Mesodermal cell (in vitro differentiated cells): ENCODE data around the gene NRP1.

Experiments used
- H3K27ac ChIP-seq: 2 replicates; pipeline ENCODE4 v1.7.0; 2013; ENCODE audit warnings: mild to moderate bottlenecking, low read depth, low read length, moderate library complexity; ENCODE audit not compliant: severe bottlenecking
- H3K36me3 ChIP-seq: 2 replicates; pipeline ENCODE4 v1.7.1; 2013; ENCODE audit warnings: mild to moderate bottlenecking, low read length, moderate library complexity; ENCODE audit not compliant: control insufficient read depth, insufficient read depth
- H3K4me1 ChIP-seq: one replicate; pipeline ENCODE4 v1.7.1; 2013; ENCODE audit warnings: mild to moderate bottlenecking, low read length; ENCODE audit not compliant: insufficient read depth, control insufficient read depth, poor library complexity, severe bottlenecking
- H3K4me3 ChIP-seq: 2 replicates; pipeline ENCODE4 v1.7.0; 2013; ENCODE audit warnings: low read length, control low read depth, mild to moderate bottlenecking; ENCODE audit not compliant: insufficient read depth, poor library complexity, severe bottlenecking; ENCODE audit errors: extremely low read depth
- H3K9me3 ChIP-seq: 2 replicates; pipeline ENCODE4 v1.7.1; 2013; ENCODE audit warnings: mild to moderate bottlenecking, low read length, moderate library complexity; ENCODE audit not compliant: control insufficient read depth
- WGBS, 2 experiments: methylation state at CpG; one replicate each; pipeline ENCODE4 v1.1.5; 2013; ENCODE audit warnings: missing lambda C conversion rate in 2 of 2; ENCODE audit not compliant: insufficient coverage in 2 of 2; 5-methylcytosine and 5-hydroxymethylcytosine counted together

Gene NRP1

DNA sequence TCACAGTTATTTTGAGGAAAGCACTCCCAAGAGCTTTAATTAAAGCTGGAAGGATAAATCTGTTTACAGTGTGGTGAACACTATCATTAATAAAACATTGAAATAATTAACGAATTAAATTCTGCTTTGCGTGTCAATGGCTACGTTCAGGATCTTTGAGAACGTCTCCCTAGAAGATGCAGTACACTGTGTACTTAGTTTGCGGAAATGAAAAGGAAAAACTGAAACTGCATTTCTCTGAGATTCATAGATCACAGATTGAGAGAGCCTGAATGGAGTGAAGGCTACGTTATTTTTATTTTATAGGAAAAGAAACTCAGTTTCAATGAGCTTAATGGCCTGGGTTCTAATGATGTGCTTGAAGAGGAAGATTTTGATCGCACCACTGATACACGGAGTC, 85.3 kb downstream of the NRP1 start:
- Histone ChIP-seq H3K4me1 (peaks cover 14% of the 10 kb centered on the region), H3K36me3 (peaks cover 72% of the 10 kb centered on the region), H3K27ac (peak overlapping the region; percentile 60), H3K9me3 (no peaks in the 10 kb centered on the region), H3K4me3 (no peak overlapping the region)
- 94 to 97% methylated on average over 7 to 8 of the region's 8 CpGs for WGBS, 2 experiments

DNA sequence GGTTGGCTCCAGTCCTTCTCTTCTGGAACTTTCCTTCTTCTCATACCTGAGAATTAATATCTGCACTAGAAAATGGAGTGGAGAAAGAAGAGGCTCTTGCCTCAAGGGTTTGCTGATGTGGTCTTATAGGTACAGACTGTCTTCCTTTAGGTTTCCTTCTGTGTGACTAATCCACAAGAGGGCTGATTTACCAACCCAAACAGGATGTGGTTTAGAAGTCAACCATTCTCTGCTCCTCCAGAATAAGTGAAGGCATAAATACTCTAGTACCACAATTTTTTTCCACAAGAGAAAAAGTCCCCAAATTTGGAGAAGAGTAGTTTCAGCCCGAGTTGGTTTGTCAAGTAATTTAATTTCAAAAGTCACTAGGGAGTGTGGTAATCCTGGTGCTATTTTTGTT, 85.8 kb downstream of the NRP1 start:
- no CpG with 5 or more reads among the region's 1 CpG for WGBS, 2 experiments
- H3K4me1 ChIP-seq, result peaks cover 14% of the 10 kb centered on the region
- H3K4me3 ChIP-seq, result no peak overlapping the region
- H3K36me3 ChIP-seq, result peaks cover 69% of the 10 kb centered on the region
- peak overlapping the region; percentile 41 for H3K27ac ChIP-seq
- no peaks in the 10 kb centered on the region for H3K9me3 ChIP-seq

DNA sequence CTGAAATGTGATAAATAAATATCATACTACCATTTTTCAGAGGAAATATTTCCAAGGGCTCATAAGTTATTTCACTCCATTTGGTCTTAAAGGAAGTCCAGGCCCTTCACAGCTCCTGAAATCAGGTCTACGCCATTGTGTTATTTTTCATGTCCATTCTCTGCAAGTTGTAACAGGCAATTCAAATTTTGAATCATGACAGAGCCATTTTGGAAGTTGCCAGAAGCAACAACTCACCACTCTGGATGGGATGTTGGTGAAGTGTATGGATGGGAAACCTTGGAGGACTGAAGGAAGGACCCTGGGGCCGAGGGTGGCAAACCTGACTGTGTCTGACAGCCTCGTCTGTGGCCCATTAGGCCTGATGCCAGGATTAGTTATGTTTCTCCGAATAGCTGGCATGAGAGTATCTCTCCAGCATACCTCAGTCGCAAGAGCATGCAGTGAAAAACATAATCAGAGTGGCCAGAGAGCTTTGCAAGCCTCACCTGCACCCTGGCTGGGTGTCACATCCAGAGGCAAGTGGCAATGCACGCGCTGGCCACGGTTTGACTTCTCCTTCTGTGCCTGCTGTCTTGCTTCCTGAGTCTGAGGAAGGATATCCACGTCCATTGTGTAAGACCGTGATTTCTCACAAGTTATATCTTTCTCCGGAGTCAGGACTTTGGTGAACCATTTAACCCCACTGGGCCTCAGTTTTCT, 87.1 kb downstream of the NRP1 start:
- H3K4me1 ChIP-seq, result peaks cover 14% of the 10 kb centered on the region
- 90 to 98% methylated on average over 9 to 10 of the region's 11 CpGs for WGBS, 2 experiments
- H3K36me3 ChIP-seq, result peaks cover 61% of the 10 kb centered on the region
- H3K27ac ChIP-seq, result no peak overlapping the region
- H3K9me3 ChIP-seq, result no peaks in the 10 kb centered on the region
- no peak overlapping the region for H3K4me3 ChIP-seq

DNA sequence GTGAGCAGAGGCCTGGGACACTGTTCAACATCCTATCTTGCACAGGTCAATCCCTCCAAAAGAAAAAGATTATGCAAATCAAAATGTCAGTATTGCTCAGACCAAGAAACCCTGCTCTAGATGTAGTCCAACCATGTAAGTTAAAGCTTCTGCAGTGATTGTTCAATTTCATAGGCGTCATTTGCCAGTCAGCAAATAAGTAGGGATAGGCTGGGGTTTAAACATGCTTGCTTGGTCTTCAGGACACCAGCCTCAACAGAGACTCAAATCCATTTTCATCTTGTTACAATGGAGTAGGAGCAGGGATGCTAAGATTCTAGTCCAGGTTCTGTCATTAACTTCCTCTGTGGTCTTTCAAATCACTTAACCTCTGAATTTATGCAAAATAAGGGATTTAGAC, 89.1 kb downstream of the NRP1 start:
- Histone ChIP-seq H3K27ac (no peak overlapping the region), H3K4me3 (no peak overlapping the region), H3K36me3 (peaks cover 42% of the 10 kb centered on the region), H3K4me1 (peaks cover 22% of the 10 kb centered on the region), H3K9me3 (no peaks in the 10 kb centered on the region)
- WGBS, 2 experiments, result 100% methylated on average over 1 of the region's 1 CpG; no CpG with 5 or more reads in 1 of the 2 experiments

DNA sequence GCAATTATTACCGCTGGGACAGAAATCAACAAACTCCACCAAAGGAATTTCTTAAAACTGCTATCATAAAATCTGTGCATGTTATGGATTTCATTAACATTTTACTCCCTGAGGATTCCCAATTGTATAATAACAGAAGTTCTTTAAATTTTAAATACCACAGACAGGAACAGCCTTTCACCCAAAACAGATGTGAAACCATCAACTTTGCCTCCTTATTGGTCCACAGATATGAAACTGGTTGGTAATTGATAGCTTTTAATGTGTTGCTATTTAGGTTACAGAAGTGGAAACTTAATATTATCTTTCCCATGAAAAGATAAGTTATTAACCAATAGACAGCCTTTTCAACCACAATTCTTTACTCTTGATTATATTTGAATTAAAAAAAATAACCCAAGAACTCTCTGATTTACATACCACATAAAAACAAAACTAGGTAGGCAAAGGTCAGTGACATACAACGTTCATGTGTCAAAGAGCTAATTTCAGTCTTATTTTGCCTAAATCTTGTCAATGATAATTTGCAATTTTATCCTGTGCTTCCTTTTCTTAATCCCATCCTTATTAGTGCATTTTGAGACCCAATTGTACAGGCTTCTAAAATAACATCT, 90.0 kb downstream of the NRP1 start:
- no peaks in the 10 kb centered on the region for H3K9me3 ChIP-seq
- H3K36me3 ChIP-seq, result peaks cover 43% of the 10 kb centered on the region
- no peak overlapping the region for H3K27ac ChIP-seq
- 71 to 91% methylated on average over 1 of the region's 2 CpGs for WGBS, 2 experiments
- no peak overlapping the region for H3K4me3 ChIP-seq
- H3K4me1 ChIP-seq, result peaks cover 20% of the 10 kb centered on the region

DNA sequence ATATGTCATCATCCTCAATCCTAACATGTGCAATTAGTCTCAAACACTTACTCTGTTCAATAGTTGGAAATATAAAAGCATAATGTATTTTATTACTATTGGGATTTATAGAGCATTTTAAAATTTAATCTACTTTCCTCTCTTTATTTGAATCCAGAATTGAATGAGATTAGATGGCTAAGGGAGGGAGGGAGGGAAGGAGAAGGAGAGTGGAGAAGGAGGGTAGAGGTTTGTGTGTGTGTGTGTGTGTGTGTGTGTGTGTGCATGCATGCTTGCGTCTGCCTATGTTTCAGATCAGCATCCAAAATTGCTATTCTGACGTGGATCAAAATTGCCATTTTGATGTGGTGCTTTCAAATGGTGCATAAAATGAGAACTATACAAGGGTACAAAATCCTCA, 90.8 kb downstream of the NRP1 start:
- no peaks in the 10 kb centered on the region for H3K9me3 ChIP-seq
- no peak overlapping the region for H3K27ac ChIP-seq
- no peak overlapping the region for H3K4me3 ChIP-seq
- WGBS, 2 experiments, result no CpG with 5 or more reads among the region's 2 CpGs
- peaks cover 38% of the 10 kb centered on the region for H3K36me3 ChIP-seq
- peaks cover 17% of the 10 kb centered on the region for H3K4me1 ChIP-seq

DNA sequence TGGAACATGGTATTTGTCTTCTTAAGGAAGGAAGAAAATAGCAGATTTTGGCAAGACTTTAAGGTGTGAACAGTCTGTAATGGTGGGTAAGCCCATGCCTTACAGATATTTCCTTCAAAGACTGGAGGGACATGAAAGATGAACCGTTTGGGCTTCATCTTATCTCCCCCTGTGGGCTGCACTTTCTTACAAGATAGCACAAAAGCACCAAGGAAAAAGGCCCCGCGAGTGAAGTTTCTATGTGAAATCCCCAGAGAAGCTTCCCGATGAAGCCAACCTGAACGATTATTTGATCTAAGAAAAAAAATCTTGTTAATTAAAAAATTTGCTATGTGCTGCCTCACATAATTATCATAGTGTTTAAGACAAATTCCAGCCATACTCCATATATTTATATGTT, 91.5 kb downstream of the NRP1 start:
- H3K4me3 ChIP-seq, result no peak overlapping the region
- no peak overlapping the region for H3K27ac ChIP-seq
- 89% methylated on average over 3 of the region's 5 CpGs; no CpG with 5 or more reads in 1 of the 2 experiments for WGBS, 2 experiments
- peaks cover 20% of the 10 kb centered on the region for H3K4me1 ChIP-seq
- no peaks in the 10 kb centered on the region for H3K9me3 ChIP-seq
- H3K36me3 ChIP-seq, result peaks cover 31% of the 10 kb centered on the region

DNA sequence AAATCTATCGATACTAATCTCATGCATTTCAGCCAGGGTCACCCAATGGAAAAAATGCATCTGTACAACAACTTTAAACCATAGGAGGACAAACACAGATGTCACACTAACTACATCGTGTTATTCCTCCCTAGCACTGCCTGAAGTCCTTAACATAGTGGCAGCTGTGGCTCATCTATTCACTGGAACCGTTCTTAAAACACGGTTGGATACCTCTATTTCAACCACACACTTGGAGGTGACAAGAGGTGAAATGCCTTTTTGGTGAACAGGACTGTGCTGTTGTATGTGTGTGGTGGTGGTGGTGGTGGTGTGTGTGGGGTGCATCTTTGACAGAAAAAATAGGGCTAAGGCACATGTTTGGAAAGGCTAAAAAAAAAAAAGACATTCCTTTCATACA, 93.1 kb downstream of the NRP1 start:
- H3K9me3 ChIP-seq, result no peaks in the 10 kb centered on the region
- WGBS, 2 experiments, result 97 to 100% methylated on average over 1 to 2 of the region's 4 CpGs
- H3K4me3 ChIP-seq, result no peak overlapping the region
- H3K36me3 ChIP-seq, result peaks cover 32% of the 10 kb centered on the region
- no peak overlapping the region for H3K27ac ChIP-seq
- H3K4me1 ChIP-seq, result peaks cover 35% of the 10 kb centered on the region

DNA sequence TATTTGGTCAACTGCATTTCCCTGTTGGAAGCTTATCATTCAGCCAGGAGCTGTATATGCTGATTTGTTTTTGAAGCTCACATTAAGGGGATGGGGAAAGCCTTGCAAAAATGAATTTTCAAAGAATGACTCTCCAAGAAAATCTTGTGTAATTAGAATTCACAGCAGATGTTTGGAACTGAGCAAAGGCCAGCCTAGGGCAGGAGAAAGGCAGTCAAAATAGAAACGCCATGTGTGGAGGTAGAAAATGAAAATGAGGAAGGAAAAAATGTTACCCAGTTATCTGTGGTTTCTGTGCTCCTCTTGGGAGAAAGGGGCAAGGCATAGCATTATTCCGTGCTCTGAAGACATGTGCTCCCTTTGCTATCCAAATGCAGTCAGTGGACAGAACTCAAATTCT, 93.5 kb downstream of the NRP1 start:
- Histone ChIP-seq H3K4me3 (no peak overlapping the region), H3K27ac (no peak overlapping the region), H3K9me3 (no peaks in the 10 kb centered on the region), H3K4me1 (peaks cover 35% of the 10 kb centered on the region), H3K36me3 (peaks cover 29% of the 10 kb centered on the region)
- WGBS, 2 experiments, result 81 to 84% methylated on average over 2 of the region's 2 CpGs

DNA sequence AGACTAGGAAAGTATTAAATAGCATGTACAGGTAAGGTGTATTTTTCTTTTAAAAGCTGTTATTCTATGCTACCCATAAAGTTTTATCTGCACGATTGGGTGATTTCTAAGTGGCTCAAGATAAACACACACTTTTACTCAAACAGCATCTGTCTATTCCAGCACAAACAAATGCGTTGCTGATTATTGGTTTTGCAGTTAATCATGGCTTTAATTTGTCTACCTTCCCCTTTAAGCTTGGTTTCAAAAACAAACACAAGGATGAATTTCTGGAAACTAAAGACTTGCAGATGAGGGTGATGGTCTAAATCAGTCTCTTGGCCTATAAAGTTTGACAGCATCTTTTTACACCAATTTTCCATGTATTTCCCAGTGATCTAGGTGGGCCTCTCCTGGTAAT, 94.2 kb downstream of the NRP1 start:
- Histone ChIP-seq H3K4me3 (no peak overlapping the region), H3K9me3 (no peaks in the 10 kb centered on the region), H3K27ac (no peak overlapping the region), H3K36me3 (peaks cover 28% of the 10 kb centered on the region), H3K4me1 (peaks cover 40% of the 10 kb centered on the region)
- whole genome bisulfite sequencing, 2 experiments, result no CpG with 5 or more reads among the region's 2 CpGs

DNA sequence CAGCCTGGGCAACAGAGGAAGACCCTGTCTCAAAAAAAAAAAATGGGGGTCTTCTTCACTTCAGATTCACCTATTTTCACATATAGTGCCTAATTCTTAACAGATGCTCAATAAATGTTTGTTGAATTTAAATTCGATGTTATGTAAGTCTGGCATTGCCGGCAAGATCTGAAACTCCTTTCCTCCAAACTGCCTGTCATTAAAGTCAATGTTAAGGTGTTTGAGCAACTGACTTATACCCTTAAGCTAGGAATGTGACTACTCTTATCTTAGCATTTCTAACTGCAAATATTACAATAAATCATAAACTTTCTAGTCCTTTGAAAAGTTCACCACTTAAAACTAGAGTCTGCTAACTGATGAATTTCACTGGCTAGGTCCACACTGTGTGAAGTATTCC, 95.2 kb downstream of the NRP1 start:
- H3K36me3 ChIP-seq, result peaks cover 25% of the 10 kb centered on the region
- H3K4me1 ChIP-seq, result peaks cover 44% of the 10 kb centered on the region
- no peaks in the 10 kb centered on the region for H3K9me3 ChIP-seq
- no peak overlapping the region for H3K27ac ChIP-seq
- no CpG with 5 or more reads among the region's 2 CpGs for WGBS, 2 experiments
- H3K4me3 ChIP-seq, result no peak overlapping the region
